ES-I3 (cell line): Measurements from ENCODE around the gene DPP10.
"Not testable (repeated sequence)": the region's sequence is repeated elsewhere in the genome, so short reads cannot be mapped to it uniquely, and the experiment has no call there.

Experiments
- H3K36me3 ChIP-seq: 2 replicates; pipeline ENCODE4 v1.6.1; 2013; ENCODE audit warnings: mild to moderate bottlenecking, low read length, control low read depth, moderate library complexity; ENCODE audit not compliant: insufficient read depth
- H3K4me1 ChIP-seq: 2 replicates; pipeline ENCODE4 v1.6.1; 2013; ENCODE audit warnings: mild to moderate bottlenecking, control low read depth, low read length; ENCODE audit not compliant: insufficient read depth
- H3K9ac ChIP-seq: 2 replicates; pipeline ENCODE4 v1.6.1; 2013; ENCODE audit warnings: low read depth, mild to moderate bottlenecking, low read length, moderate library complexity
- H3K9me3 ChIP-seq: 2 replicates; pipeline ENCODE4 v1.6.1; 2013; ENCODE audit warnings: mild to moderate bottlenecking, low read length, moderate library complexity; ENCODE audit not compliant: control insufficient read depth, insufficient read depth

Gene DPP10

GRCh38 chr2:114442510-114442909 lies at the start of gene DPP10:
TSS of gene DPP10 (plus strand) at chr2:114442641.
- Histone ChIP-seq H3K9me3 (no peaks in the 10 kb centered on the region), H3K4me1 (no peaks in the 10 kb centered on the region), H3K9ac (no peak within 1 kb of the TSS), H3K36me3 (no peaks in the 10 kb centered on the region)

- H3K4me1 ChIP-seq: no peaks in the 10 kb centered on the region
- H3K36me3 ChIP-seq: no peaks in the 10 kb centered on the region
- no peak overlapping the region for H3K9ac ChIP-seq
- no peaks in the 10 kb centered on the region for H3K9me3 ChIP-seq
These were observed 41.6 kb upstream of the DPP10 start for GRCh38 chr2:114400890-114401289.

GRCh38 chr2:114405247-114406116 lies 37.0 kb upstream of the DPP10 start:
- no peak overlapping the region for H3K9ac ChIP-seq
- H3K9me3 ChIP-seq: no peaks in the 10 kb centered on the region

GRCh38 chr2:114406347-114406746 lies 36.1 kb upstream of the DPP10 start:
- H3K4me1 ChIP-seq: no peaks in the 10 kb centered on the region
- H3K9ac ChIP-seq: no peak overlapping the region
- H3K9me3 ChIP-seq: no peaks in the 10 kb centered on the region
- H3K36me3 ChIP-seq: no peaks in the 10 kb centered on the region

More at GRCh38 chr2:114405247-114406116, 37.0 kb upstream of the DPP10 start:
- Histone ChIP-seq H3K36me3 (no peaks in the 10 kb centered on the region), H3K4me1 (no peaks in the 10 kb centered on the region)

- H3K9ac ChIP-seq, H3K4me1 ChIP-seq, H3K36me3 ChIP-seq, H3K9me3 ChIP-seq: not testable (repeated sequence)
These were observed 35.1 kb upstream of the DPP10 start for GRCh38 chr2:114407353-114407752.

GRCh38 chr2:114421781-114422180 lies 20.7 kb upstream of the DPP10 start:
- no peaks in the 10 kb centered on the region for H3K36me3 ChIP-seq
- no peak overlapping the region for H3K9ac ChIP-seq
- no peaks in the 10 kb centered on the region for H3K9me3 ChIP-seq
- H3K4me1 ChIP-seq: no peaks in the 10 kb centered on the region

- Histone ChIP-seq H3K36me3 (no peaks in the 10 kb centered on the region), H3K9me3 (no peaks in the 10 kb centered on the region), H3K4me1 (no peaks in the 10 kb centered on the region), H3K9ac (no peak overlapping the region)
These were observed 17.7 kb upstream of the DPP10 start for GRCh38 chr2:114424699-114425098.

- no peaks in the 10 kb centered on the region for H3K4me1 ChIP-seq
- no peak overlapping the region for H3K9ac ChIP-seq
- no peaks in the 10 kb centered on the region for H3K36me3 ChIP-seq
- H3K9me3 ChIP-seq: no peaks in the 10 kb centered on the region
These were observed 15.7 kb upstream of the DPP10 start for GRCh38 chr2:114426756-114427155.

- no peaks in the 10 kb centered on the region for H3K9me3 ChIP-seq
- no peaks in the 10 kb centered on the region for H3K4me1 ChIP-seq
- no peak overlapping the region for H3K9ac ChIP-seq
- no peaks in the 10 kb centered on the region for H3K36me3 ChIP-seq
These were observed 6.1 kb upstream of the DPP10 start for GRCh38 chr2:114436329-114436728.

GRCh38 chr2:114446571-114446970 lies 4.1 kb downstream of the DPP10 start:
- no peak overlapping the region for H3K9ac ChIP-seq
- peaks cover 9% of the 10 kb centered on the region; the same call in 1 of the 2 replicates for H3K4me1 ChIP-seq

GRCh38 chr2:114450639-114451038 lies 8.2 kb downstream of the DPP10 start:
- H3K9me3 ChIP-seq: no peaks in the 10 kb centered on the region
- no peak overlapping the region for H3K9ac ChIP-seq
- H3K4me1 ChIP-seq: peaks cover 9% of the 10 kb centered on the region; the same call in 1 of the 2 replicates
- no peaks in the 10 kb centered on the region for H3K36me3 ChIP-seq

More at GRCh38 chr2:114446571-114446970, 4.1 kb downstream of the DPP10 start:
- Histone ChIP-seq H3K9me3 (no peaks in the 10 kb centered on the region), H3K36me3 (no peaks in the 10 kb centered on the region)

GRCh38 chr2:114456566-114456965 lies 14.1 kb downstream of the DPP10 start:
- no peaks in the 10 kb centered on the region; the same call in 1 of the 2 replicates for H3K4me1 ChIP-seq
- no peak overlapping the region for H3K9ac ChIP-seq
- no peaks in the 10 kb centered on the region for H3K9me3 ChIP-seq
- no peaks in the 10 kb centered on the region for H3K36me3 ChIP-seq

- H3K4me1 ChIP-seq: no peaks in the 10 kb centered on the region; the same call in 1 of the 2 replicates
These were observed 15.5 kb downstream of the DPP10 start for GRCh38 chr2:114457956-114458355.

GRCh38 chr2:114461116-114461515 lies 18.7 kb downstream of the DPP10 start:
- Histone ChIP-seq H3K4me1 (no peaks in the 10 kb centered on the region; the same call in 1 of the 2 replicates), H3K9me3 (no peaks in the 10 kb centered on the region), H3K9ac (no peak overlapping the region)

More at GRCh38 chr2:114457956-114458355, 15.5 kb downstream of the DPP10 start:
- Histone ChIP-seq H3K9me3 (no peaks in the 10 kb centered on the region), H3K9ac (no peak overlapping the region), H3K36me3 (no peaks in the 10 kb centered on the region)

More at GRCh38 chr2:114461116-114461515, 18.7 kb downstream of the DPP10 start:
- no peaks in the 10 kb centered on the region for H3K36me3 ChIP-seq
